ENCODE results near the gene SLC22A13.
A peak's percentile ranks its signal among the peaks of the same experiment; 100 is the strongest.
"Not testable (repeated sequence)": the region's sequence is repeated elsewhere in the genome, so short reads cannot be mapped to it uniquely, and the experiment has no call there.

Gene SLC22A13

DNA sequence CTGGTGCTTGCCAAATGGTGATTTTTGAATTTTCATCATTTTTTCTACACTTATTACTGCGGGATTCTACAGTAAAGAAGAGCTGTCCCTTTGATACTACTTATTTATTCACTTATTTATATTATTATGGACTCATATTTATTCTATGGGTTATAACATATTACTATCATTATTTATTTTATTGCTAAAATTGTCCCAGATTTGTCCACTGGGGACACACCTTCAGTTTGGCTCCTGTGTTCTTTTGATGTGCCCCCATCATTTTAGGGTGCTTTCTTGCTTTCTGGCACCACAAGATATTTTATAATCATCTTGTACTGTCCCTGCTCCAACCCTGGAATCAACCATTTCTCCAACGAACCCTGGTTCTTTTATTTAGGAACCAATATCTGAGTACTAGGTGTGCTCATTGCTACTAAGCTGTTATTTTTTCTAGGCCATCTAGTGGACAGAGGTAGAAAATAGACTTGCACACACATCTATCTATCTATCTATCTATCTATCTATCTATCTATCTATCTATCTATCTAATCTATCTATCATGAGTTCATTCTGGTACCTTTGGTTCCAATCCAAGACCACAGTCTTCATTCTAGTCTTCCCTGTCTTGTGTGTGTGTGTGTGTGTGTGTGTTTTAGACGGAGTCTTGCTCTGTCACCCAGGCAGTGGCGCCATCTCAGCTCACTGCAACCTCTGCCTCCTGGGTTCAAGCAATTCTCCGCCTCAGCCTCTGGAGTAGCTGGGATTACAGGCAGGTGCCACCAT is 32.5 kb downstream of the SLC22A13 start:
- no peak for DNase-seq (ENCODE audit: low spot score)

DNA sequence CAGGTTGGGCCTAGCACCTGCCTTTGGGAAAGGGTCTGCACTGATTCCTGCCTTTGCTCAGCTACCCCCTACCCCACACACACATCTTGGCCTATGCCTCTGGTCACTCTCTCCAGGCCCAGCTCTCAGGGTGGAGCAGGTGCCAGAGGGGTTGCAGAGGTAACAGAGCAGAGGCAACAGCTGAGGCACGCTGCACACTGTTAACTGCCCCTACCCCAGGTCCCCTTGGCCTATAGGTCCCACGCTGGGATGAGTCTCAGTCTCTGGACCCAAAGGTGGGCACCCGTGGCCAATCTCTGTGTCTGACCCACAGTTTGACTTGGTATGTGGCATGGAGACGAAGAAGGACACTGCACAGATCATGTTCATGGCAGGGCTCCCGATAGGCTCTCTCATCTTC is 41.3 kb downstream of the SLC22A13 start:
- no peak for DNase-seq (ENCODE audit: low spot score)

DNA sequence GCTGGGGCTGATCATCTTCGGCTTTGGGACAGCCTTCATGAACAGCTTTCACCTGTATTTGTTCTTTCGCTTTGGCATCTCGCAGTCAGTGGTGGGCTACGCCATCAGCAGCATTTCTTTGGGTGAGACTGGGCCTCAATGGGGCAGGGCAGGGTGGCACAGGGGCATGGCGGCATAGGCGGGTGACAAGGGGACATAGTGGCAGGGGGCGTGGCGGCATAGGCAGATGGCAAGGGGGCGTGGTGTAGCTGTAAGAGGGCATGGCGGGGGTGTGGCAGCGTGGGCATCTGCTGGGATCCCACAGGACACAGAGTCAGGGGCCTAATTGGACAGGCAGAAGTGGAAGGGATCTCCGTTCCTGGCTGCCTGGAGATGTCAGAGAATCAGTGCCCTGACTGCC is 42.0 kb downstream of the SLC22A13 start:
- DNase-seq (ENCODE audit: low spot score), result no peak

DNA sequence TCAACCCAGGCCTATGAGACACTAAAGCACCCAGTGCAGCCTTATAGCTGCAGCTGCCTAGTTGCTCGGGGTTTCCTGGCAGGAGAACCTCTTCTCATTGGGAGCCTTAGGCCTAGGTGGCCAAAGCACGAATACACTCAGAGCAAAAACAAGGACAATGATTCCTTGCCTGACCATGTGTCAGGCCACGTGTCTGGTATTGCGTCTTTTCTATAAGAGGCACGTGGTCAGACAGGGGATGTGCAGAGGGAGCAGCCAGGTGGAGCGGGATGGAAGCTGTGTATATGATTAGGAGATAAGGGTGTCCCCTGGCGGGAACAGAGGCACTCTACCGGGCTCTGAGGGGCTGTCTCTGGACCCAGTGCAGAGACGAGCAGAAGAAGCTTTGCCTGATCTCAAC is 42.8 kb downstream of the SLC22A13 start:
- DNase-seq (ENCODE audit: low spot score), result peak; percentile 57

DNA sequence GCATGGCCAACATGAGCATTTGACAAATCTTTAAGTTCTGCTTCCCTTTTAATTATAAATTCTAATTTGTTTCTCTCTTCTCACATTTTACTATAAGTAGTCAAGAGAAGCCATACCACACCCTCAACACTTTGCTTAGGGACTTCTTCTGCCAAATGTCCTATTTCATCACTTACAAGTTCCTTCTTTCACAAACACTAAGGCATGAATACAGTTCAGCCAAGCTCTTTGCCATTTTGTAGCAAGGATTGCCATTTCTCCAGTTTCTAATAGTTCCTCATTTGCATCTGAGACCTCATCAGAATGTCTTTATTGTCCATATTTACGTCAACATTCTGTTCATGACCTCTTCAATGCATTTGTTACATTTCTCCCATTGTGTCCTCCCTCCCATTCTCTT is 45.9 kb downstream of the SLC22A13 start:
- no peak for DNase-seq (ENCODE audit: low spot score)

DNA sequence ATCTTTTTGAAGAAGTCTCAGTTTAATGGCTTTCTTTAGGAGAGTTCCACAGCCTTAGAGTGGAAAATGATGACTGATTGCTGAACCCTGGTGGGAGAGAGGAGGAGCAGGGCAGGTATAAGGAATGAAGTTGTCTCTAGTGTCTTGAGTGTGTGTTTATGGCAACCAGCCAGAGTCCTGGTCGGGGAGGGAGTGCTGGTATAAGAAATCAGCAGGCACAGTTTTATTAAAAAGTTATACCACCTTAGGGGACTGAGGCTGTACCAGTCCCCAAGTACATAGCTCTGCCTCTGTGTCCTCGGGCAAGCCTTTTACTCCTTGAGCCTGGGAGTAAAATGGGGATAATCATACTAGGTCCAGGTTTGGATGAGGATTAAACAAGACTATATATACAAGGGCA is 46.3 kb downstream of the SLC22A13 start:
- DNase-seq (ENCODE audit: low spot score), result no peak

DNA sequence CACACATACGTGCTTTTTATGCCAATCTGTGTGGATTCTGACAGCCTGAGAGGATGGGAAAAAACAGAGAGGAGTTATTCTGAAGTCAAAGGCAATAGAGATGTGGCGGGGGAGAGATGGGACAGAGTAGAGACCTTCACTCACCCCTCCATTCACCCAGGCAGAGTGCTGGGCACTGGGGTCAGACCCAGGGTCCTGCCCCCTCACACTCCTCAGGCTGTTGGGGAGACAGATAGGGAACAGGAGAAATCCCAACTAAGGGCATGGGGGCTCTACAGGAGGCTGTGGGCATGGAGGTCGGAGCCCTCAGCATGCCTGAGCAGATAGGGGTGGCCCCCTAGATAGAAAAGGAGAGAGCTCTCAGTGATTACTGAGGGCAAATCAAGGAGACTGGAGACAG is 46.7 kb downstream of the SLC22A13 start:
- no peak for DNase-seq (ENCODE audit: low spot score)

DNA sequence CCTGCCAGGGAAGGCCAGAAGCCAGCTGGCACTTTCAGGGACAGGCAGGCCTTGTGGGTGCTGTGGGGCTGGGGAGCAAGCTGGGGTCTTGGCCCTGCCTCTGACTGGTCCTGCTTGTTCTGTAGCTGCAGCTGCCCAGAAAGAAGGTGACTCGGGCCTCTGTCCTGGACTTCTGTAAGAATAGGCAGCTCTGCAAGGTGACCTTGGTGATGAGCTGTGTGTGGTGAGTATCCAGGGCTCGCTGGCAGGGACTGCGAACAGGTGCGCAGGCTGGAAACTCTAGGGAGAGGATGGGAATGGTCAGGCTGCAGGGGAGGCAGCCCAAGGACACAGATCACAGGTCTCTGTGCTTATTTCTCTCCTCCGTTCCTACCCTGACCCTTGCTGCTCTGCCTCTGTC is 47.7 kb downstream of the SLC22A13 start:
- no peak for DNase-seq (ENCODE audit: low spot score)

DNA sequence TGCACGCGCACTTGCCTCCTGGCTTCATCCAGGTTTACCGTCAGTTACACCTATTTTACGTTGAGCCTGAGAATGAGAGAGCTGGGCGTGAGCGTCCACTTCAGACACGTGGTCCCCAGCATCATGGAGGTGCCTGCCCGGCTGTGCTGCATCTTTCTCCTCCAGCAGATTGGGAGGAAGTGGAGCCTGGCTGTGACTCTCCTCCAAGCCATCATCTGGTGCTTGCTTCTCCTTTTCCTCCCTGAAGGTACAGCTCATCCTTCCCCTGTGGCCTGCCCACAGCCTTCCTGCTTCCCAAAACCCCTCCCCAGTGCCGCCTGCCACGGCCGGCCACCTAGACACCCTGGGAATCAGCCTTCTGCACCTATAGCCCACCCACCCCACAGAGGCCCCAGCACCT is 48.1 kb downstream of the SLC22A13 start:
- no peak for DNase-seq (ENCODE audit: low spot score)

DNA sequence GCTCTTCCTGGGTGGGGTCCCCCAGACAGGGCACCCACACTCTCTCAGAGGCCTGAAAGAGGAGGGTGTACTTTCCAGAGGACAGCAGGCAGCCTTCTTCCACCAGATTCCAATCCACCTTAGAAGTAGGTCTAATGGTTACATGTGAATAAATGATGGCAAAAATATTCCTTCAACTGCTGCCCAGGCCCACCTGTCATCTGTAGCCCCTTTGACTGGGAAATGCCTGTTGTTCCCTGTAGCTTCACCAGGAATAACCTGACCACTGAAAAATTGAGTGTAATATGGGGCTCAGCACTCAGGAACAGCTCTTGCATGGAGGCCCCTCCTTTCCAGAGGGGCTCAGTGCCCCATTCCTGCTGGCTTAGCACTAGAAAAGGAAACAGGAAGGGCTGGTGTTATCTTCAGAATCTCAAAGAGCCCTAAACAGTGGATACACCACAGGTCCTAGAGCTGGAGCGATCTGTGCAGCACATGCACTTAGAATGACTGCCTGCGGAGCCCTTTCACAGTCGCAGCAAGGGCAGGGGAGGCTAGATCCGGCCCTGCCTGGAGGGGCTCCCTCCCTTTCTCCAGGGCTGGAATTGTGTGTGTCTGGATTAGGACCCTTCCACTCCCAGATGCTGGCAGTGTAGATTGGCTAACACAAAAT is 48.6 kb downstream of the SLC22A13 start:
- peak; percentile 53 for DNase-seq (ENCODE audit: low spot score)

DNA sequence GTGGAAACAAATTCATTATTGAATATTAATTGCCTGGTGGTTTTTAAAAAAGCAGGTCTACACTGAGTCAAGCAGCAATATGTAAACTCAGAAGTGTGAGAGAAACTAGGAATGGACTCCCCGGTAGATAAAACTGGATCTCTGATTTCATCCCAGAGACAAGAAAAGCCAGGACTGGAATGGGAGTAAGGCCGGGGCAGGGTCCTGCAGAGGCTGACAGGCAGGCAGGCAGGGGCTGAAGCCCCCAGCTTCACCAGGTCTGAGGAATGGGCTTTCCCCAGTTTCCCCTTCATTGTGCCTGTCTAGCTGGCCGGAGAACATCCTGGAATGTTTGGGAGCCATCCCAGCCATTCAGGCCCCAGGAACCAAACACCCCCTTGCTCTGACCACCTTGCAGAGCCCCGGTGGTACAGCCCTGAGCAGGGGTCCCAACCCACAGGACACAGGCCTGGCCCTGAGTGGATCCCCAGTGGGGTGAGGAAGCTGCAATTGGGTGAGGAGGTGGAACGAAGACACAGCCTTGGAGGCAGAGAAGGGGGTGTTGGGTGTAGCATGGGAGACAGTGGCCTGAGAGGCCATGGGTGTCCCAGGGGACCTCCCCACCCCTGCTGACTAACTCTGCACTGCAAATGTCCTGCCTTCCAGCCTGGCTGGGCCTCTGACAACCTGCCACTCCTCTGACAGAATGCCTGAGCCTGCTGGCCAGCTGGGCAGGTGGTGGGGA is 49.3 kb downstream of the SLC22A13 start:
- DNase-seq (ENCODE audit: low spot score), result peak; percentile 32

DNA sequence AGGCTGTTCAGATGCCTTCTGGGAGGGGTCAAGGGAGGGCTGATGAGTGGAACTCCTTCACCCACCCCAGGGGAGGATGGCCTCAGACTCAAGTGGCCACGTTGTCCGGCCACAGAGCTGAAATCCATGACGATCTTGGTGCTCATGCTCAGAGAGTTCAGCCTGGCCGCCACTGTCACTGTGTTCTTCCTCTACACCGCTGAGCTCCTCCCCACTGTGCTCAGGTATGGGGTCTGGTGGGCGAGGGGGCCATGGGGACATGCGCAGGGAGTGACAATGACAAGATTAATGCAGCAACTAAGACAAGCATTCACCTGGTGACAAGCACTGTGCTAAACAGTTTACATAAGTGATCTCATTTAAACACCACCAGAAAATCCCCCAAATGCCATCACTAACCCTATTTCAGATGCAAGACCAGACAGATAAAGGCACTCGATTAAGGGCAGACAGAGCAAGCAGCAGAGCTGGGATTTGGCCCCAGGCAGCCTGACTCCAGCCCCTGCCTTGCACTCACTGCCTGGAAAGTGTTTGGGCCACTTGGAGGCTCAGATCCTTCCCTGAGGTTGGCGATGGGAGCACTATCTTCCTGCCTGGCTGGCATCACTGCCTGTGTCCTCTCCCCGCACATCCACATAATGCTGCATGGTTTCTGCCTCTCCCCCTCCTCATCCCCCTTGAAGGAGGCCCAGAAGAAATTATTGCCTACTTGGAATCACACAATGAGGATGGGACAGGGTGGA is 50.0 kb downstream of the SLC22A13 start:
- DNase-seq (ENCODE audit: low spot score), result no peak

DNA sequence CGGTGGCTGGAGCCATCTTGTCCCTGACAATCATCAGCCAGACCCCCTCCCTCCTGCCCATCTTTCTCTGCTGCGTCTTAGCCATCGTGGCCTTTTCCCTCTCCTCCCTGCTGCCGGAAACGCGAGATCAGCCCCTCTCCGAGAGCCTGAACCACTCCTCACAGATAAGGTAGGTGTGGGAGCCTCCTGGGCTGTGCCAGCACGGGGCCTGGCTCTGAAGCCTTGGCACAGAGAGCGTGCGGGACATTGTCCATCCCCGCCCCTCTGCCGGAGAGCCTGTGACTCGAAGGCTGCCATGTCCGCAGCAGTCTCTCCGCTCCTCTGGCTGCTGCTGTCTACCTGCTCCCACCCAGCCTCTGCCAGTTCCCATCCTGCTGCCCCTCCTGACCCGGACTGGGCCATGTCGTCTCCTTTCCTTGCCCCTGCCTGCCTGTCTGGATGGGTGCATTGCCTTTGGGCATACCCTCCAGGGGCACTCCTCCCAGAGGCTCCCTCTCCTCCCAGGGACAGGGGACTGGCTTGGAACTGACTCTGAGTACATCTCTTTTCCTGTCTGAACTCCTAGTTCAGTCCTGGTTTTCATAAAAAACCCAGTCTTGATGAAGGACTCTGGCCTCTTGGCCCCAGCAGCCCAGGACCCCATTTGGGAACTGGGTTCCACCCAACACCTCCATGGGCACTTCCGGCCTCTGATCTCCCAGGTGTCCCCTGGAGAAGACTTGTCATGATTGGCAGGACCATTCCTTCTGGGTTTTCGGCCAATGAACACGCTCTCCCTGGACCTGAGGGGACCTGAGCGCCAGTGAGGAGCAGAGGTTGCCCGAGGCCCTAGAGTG is 51.0 kb downstream of the SLC22A13 start:
- no peak for DNase-seq (ENCODE audit: low spot score)

DNA sequence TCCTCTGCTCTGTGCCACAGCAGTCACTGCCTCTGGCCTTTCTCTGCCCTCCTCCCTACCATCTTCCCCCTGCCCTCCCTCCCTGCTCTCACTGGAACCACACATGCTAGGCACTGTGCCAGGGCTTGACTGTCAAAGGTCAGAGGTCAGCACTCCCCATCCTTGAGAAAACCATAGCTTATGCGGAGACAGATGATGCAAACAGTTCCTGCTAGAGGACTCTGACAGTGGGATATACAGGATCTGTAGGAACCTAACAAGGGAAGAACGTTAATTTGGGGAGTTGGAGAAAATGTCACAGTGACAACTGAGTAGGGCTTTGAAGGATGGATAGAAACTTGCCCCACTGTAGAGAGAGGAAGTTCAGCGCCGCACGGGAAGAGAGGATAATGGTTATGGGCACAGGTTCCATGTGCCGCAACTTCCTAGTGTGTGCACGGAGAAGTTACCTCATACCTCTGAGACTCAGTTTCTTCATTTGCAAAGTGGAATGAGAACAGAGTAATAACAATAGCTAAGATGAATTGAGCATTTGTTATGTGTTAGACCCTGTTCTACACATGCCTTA is 51.7 kb downstream of the SLC22A13 start:
- DNase-seq (ENCODE audit: low spot score), result no peak

DNA sequence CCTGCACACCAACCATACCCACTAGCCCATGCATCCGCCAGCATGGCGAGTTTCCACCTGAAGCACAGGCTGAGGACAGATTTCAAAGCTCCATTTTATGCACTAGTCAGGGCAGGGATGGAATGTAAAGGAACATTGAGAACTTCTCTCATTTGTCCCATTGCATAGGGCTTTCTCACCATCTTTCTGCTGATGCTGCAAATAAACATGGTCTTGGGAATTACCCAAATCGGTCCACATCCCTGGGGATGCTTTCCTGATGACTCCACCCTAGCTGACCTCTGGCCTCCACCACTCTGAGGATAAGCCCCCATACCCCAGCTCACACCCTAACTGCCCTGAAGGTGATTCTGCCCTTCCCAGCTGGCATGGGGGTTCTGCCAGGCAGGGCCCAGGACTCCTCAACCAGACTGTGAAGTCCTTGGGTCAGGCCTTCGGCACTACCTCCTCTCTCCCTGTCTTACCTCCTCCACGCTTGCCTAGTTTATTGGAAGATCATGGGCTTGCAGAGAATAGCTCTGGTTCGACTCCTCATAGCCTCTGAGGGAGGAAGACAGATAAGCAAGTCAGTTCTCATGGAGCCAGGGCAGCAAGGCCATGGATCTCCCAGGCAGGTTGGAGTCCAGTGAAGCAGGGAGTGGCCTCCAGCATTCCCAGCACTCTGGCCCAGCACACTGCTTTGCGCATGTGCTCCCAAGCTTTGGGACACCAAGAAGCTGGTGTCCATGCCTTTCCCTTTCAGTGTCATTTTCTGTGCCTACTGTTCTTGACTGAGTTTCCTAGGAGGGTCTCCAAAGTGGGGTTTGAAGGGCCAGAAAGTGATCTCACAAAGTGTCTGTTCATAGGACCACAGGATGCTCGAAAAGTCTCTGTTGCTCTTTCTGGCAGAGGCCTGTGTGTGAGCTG is 53.4 kb downstream of the SLC22A13 start:
- DNase-seq (ENCODE audit: low spot score), result no peak

DNA sequence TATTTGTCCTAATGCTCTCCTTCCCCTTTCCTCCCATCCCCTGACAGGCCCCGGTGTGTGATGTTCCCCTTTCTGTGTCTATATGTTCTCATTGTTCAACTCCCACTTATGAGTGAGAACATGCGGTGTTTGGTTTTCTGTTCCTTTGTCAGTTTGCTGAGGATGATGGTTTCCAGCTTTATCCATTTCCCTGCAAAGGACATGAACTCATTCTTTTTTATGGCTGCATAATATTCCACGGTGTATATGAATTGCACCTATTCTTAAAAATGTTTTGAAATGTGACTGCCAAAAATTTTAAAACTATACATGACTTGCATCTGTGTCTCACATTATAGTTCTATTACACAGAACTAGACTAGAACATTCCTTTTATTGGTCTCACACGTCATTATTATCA is 55.0 kb downstream of the SLC22A13 start:
- DNase-seq (ENCODE audit: low spot score), result not testable (repeated sequence)

DNA sequence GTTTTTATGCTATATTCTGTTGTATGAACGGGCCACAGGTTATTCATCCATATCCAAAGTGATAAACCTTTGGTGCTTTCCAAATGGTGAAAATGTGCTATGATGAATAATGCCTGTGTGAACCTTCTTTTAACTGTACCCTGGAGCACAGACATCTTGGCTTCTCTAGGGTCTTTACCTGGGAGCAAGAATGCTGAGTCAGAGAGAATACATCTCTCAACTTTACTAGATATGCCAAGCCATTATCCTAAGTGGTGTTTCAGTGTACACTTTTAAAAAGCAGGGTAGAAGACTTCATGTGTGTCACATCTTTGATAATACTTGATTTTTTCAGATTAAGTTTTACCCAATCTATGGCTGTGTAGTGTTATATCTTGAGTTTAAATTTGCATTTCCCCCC is 57.4 kb downstream of the SLC22A13 start:
- DNase-seq (ENCODE audit: low spot score), result no peak

DNA sequence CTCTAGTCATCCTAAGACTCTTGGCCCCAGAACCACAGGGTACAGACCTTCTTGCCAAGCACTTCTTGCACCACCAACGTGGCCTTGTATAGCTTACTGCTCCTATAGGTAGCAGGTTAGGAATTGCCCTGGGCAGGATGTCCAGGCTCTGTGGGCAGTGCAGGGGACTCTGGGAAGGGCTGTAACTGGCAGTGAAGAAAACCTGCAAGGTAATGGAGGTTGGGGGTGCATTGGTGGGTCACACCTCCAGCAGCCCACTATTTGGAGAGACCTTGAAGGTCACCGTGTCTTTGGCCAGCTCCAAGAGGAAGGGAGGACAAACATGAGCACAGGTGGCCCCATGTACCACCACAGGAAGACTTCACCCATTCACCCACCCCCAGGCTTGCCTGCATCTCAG is 59.6 kb downstream of the SLC22A13 start:
- DNase-seq (ENCODE audit: low spot score), result no peak

DNA sequence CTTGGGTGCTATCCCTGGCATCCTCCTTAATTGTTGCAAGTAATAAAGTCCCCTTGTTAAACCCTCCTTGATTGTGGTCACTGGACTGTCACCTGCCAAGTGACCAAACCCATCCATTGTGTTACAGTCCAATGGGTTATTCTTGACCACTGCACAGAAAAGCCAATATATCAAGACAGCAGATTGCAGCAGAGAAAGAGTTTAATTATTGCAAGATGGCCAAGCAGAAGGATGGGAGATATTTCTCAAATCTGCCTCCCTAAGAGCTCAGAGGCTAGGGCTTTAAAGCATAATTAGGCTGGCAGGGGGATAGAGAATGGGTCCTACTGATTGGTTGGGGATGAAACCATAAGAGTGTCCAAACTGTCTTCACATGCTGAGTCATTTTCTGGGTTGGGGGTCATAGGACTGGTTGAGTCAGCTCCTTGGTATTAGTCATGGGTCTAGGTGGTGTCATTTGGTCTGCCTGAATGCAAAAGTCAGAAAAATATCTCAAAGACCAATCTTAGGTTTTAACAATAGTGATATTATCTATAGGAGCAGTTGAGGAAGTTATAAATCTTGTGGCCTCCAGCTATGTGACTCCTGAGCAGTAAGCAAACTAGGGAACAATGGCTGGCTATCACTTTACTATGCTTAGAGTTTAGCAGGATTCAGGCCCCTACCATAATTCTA is 61.9 kb downstream of the SLC22A13 start:
- DNase-seq (ENCODE audit: low spot score), result no peak

Data from SK-N-DZ (cell line).